AML-193 (cell line): ENCODE measurements around the gene TPM1.
"Not testable (repeated sequence)": the region's sequence is repeated elsewhere in the genome, so short reads cannot be mapped to it uniquely, and the experiment has no call there.

Experiments used
- DNase-seq, 2 experiments: peaks; one replicate each; lab custom pipeline; 2025; lab: John Stamatoyannopoulos, UW

Gene TPM1

DNA sequence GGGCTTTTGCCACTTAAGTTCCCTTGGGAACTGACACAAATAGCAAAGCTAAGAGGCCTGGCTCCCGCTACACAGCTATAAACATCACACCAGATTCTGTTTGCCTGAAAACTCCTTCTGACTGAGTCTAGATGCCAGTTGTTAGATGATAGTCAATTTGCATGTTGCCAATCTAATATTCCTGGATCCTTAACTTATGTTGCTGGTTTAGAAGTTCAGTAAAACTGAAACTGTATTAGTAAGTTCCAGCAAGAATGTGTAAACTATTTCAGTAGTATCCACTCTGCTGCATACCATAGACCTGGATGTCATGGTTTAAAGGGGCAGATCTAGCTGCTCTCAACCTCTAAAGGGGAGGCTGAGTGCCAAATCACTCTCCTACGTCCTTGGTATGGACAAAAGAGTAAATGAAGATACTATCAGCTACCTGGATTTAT, 52.0 kb downstream of the TPM1 start:
- DNase-seq = no peak

- no peak for DNase-seq
These were observed 53.6 kb downstream of the TPM1 start for GRCh38 chr15:63096178-63096577.

GRCh38 chr15:63098901-63099300, 56.4 kb downstream of the TPM1 start:
- DNase-seq = not testable (repeated sequence)

DNA sequence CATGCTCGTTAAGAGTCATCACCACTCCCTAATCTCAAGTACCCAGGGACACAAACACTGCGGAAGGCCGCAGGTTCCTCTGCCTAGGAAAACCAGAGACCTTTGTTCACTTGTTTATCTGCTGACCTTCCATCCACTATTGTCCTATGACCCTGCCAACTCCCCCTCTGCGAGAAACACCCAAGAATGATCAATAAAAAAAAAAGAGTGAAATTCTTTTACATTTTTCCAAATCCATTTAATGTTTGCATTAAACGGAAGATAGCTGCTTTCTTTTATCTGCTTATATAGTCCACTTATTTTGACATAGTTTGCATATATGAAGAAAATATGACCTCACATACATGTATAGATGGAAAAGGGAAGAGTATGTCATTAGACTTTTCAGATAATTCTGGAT, 57.0 kb downstream of the TPM1 start:
- not testable (repeated sequence) for DNase-seq

DNA sequence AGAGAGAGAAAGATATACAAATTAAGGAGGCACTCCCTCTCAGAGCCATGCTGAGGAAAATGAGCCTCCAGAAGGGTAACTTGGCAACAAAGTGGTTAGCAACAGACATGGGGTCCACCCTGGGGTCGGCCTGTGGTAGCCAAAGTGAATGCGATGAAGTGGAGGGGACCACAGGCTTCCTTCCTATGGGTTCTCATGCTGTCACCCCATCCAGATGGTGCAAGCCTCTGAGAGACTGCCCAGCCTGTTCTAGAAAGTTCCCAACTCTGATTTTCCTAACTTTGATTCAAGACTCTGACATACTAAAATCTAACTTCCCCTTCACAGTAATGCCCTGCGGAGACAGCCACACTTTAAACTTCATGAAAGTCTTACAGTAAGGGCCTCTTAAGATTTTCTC, 60.9 kb downstream of the TPM1 start:
- no peak for DNase-seq

DNA sequence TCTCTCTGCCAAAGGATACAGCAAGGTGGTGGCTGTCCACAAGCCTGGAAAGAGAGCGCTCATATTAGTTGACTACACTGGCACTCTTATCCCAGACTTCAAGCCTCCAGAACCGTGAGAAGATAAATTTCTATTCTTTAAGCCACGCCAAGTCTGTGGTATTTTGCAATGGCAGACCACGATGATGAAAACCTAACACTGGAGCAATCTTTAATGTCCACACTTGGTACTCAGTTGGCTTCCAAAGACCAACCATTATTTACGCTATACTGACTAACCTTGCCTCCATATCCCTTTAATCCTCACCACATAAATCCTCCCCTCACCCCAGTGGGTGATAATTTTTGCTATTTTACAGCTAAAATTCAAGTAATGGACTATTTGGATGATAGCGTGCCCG, 62.2 kb downstream of the TPM1 start:
- peak; percentile 43 to 50 for DNase-seq

DNA sequence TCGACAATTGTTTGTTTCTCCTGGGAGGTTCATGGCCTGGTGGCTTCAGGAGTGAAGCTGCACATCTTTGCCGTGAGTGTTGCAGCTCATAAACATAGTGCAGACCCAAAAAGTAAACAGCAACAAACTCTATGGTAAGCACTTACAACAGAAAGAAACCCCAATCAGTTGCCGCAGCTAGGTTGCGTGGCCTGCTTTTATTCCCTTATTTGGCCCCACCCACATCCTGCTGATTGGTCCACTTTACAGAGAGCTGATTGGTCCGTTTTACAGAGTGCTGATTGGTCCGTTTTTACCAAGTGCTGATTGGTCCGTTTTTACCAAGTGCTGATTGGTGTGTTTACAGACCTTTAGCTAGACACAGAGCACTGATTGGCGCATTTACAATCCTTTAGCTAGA, 62.8 kb downstream of the TPM1 start:
- DNase-seq = not testable (repeated sequence)

DNA sequence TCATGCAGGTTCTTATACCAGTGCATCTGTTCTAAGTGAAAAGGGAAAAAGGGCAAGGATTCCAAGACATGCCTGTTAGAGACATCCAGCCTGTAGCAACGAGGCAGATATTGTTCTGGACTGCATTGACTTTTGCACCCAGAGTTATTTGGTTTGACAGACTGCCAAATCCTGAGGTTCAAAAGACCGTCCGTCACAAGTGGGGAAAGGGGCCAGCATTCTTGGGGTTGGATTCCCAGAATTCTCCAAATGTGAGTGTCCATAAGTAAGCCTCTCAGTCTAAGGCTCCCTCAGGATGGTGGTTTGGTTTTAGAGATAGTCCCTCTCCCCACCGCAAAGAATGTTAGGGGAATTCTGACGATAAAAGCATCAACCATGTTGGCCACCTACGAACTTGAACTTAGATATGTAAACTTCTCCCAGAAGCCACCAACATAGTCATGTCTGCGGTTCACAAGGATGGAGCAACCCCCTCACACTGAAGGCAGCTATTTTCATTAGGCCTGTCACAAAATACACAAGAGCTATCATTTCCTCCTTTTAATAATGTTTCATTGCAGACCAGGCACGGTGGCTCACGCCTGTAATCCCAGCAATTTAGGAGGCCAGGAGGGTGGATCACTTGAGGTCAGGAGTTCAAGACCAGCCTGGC, 65.5 kb downstream of the TPM1 start:
- no peak for DNase-seq

DNA sequence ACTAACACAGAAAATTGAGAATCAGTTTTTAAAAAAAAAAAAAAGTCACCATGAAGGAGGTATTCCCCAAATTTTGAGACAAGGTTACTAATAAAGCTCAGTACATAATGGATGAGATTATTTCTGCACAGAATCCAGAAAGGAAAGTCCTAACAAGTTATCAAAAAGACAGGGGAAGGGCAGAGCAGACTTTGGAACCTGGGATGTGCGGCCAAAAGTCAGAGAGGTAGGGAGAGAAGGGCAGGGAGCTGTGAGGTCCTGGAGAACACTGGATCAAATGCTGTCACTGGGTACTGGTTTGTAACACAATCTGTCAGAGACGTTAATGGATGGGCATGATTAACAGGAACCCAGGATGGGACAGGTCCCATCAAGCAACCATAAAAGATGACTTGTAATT, 67.0 kb downstream of the TPM1 start:
- no peak for DNase-seq

- no peak for DNase-seq
These were observed 67.4 kb downstream of the TPM1 start for GRCh38 chr15:63109920-63110319.

- DNase-seq = no peak
These were observed 68.0 kb downstream of the TPM1 start for GRCh38 chr15:63110428-63111026.

DNA sequence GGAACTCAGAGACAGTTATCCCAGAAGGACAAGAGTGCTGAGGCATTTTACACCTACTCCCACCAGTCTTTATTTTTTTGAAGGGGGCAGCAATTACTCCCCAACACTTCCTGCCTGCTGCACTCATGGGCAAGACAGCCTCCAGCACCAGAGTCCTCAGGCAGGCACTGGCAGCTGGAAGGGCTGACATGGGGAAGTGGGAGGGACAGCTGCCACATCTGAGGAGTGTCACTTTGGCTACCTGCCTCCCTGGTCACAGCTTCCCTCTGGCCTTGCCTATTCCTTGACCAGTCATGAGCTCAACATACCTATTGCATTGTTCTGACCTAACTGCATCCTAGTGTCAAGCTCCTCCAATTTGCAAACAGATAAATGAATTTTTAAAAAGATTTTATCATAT, 68.9 kb downstream of the TPM1 start:
- no peak for DNase-seq

- no peak for DNase-seq
These were observed 70.3 kb downstream of the TPM1 start for GRCh38 chr15:63112871-63113270.

GRCh38 chr15:63114465-63114864, 71.9 kb downstream of the TPM1 start:
- DNase-seq = no peak
